ENCODE data around the gene MCF2L. TPM values are rescaled to one million over a fixed set of nuclear protein-coding genes. Genes with fewer than 3 reads are reported as not detected.
"Not testable (repeated sequence)": the region's sequence is repeated elsewhere in the genome, so short reads cannot be mapped to it uniquely, and the experiment has no call there.

Gene MCF2L
- polyA plus RNA-seq (ENCODE audit: insufficient read length in 10 of 10) = 10 to 100 TPM; 18.2 to 31.6 (median 20.6) TPM
- long read RNA-seq, donor 1, partial matches to known transcripts = 6 of 8 reads
- long read RNA-seq, donor 1, other reads (novel, unspliced or antisense) = 0 of 8 reads
- long read RNA-seq, donor 2 = 0 reads
- long read RNA-seq, donor 3 = 0 reads
- long read RNA-seq, donor 4, partial matches to known transcripts = 0 of 1 reads
- long read RNA-seq, donor 4, other reads (novel, unspliced or antisense) = 0 of 1 reads
- long read RNA-seq, donor 5 = 0 reads
- long read RNA-seq, donor 6, partial matches to known transcripts = 5 of 6 reads
- long read RNA-seq, donor 6, other reads (novel, unspliced or antisense) = 0 of 6 reads
- long read RNA-seq, donor 7 = 0 reads
- long read RNA-seq, donor 8 = 0 reads
- long read RNA-seq, donor 9 = 0 reads

- DNase-seq = peak; percentile 38 to 91 (median 71)
These were observed at the start of gene MCF2L for GRCh38 chr13:112968910-112969691. TSS of gene MCF2L (plus strand) at chr13:112969214. CDS start at chr13:112969380, 166 bp downstream.

- DNase-seq = no peak
These were observed 45.1 kb upstream of the MCF2L start for GRCh38 chr13:112923962-112924361.

GRCh38 chr13:112924365-112924764, 44.6 kb upstream of the MCF2L start:
- no peak for DNase-seq

DNA sequence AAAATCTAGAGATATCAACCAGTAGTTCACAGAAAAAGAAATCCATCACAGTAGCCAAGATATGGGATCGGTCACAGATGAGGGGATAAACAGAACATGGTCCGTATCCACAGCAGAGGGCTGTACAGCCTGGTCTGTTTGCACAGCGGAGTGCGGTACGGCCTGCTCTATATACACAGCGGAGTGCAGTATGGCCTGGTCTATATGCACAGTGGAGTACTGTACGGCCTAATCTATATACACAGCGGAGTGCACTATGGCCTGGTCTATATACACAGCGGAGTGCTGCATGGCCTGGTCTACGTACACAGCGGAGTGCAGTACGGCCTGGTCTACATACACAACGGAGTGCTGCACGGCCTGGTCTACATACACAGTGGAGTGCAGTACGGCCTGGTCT, 43.0 kb upstream of the MCF2L start:
- no peak for DNase-seq

GRCh38 chr13:112926993-112927392, 42.0 kb upstream of the MCF2L start:
- DNase-seq = no peak

- DNase-seq = peak in 1 of 3 donors; percentile 79
These were observed 40.7 kb upstream of the MCF2L start for GRCh38 chr13:112928020-112928971.

- DNase-seq = peak; percentile 24 to 76 (median 58)
These were observed 39.8 kb upstream of the MCF2L start for GRCh38 chr13:112928972-112929782.

DNA sequence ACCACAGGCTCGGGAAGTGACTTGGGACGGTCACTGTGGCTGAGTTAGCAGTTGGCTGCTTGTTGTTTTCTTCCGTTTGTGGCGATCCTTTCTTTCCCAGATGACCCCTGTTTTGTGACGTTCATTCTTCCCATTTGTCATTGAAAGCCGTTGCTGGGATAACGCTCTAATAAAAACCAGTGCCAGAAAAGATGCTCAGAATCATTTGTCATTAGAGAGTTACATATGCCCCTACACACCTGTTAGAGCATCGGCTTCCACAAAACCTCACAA, 39.3 kb upstream of the MCF2L start:
- no peak for DNase-seq

DNA sequence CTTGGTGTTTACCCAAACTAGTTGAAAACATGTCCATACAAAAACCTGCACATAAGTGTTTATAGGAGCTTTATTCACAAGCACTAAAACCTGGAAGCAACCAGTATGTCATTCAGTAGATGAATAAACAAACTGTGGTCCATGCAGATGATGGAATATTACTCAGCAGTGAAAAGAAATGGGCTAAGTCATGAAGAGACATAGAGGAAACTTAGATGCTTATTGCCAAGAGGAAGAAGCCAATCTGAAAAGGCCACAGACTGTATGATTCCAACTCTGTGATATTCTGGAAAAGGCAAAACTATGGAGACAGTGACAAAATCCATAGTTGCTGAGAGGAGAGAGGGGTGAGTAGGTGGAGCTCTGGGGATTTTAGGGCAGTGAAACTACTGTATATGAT, 38.8 kb upstream of the MCF2L start:
- DNase-seq = no peak

DNA sequence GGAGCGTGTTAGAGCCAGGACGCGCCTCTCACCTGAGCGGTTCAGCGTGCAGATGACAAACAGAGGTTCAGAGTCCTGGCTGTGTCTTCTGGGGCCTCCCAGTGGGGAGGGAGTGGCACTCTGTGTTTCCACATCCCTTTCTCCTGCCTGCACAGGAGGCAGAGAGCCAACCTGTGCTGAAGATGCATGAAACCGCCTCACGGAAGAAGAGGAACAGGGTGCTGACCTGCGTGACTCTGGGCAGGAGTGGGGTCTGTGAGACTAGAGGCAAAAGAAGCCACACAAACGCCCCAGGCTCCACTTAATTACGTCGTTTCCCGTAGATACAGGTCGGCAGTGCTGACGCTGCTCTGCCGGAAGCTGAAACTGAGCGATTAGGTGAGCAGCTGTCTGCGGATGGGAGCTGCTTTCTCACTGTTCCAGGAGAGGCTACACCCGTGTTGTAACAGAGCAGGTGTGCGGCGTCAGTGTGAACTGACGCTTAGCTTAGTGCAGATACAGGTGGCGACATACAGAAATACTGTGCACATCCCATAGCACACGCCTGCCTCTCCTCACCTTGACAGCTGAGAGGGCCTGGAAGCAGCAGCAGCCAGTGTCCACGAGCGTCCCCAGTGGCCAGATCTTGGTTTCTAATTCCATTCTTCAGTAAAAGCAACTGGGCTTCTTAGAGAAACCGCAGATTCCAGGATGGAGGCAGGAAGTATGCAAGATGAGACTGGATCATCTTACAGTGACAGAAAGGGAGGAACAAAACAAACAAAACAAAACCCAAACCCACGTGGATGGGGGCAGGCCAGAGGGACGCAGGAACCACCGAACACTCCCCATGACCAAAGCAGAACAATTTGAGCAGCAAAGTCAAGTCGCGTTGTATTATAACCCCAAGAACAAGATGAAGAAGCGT, 37.7 kb upstream of the MCF2L start:
- DNase-seq = peak; percentile 45 to 90 (median 73)

DNA sequence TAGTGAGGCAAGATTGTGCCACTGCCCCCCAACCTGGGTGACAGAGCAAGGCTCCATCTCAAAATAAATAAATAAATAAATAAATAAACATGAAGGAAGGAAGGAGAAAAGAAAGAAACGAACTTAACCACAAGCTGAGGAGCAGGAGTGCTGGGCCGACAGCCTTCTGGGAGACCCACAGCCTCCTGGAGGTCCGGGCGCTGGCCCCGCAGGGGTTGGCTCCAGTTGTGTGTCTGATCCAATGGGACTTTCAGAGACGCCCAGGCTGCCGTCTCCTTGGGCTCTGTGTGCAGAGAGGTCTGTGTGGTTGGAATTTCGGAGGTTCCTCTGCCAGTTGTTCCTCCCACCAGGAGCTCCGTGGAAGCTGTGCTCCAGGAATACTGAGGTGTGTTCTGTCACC, 36.0 kb upstream of the MCF2L start:
- no peak for DNase-seq

- no peak for DNase-seq
These were observed 35.4 kb upstream of the MCF2L start for GRCh38 chr13:112933649-112934048.

DNA sequence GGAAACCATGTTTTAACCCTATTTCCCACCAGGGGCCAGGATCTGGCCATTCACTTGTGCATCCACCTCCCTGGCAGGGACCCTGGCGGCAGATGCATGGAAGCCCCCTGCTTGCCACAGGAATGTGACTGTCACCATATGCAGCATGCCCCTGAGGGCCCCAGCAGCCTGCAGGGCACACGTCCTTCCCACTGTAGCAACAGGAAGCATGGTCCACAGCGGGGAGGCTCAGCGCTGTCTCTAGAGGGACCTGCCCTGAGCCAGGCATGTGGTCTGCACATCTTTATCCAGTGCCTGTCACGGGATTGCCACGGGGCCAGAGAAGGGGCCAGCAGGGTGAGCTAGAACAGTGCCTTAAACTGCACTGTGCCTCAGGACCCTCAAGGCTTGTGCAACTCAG, 34.9 kb upstream of the MCF2L start:
- DNase-seq = no peak

DNA sequence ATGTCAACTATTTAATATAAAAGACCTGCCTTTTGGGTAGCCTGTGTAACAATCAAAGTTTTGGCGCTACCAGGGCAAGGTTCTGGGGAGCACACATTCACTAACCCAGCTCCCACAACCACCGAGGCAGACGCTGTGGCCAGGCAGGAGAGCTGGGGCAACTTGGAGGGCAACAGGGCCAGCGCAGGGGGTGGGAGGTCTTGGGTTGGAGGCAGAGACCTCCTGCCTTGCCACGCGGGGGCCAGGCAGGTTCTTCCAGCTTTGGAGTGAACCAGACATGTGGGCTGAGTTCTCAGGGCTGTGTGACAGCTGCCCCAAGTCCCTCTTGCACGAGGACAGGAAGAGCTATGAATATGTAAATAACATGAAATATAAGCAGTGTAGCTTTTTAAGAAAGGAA, 30.3 kb upstream of the MCF2L start:
- DNase-seq = no peak

DNA sequence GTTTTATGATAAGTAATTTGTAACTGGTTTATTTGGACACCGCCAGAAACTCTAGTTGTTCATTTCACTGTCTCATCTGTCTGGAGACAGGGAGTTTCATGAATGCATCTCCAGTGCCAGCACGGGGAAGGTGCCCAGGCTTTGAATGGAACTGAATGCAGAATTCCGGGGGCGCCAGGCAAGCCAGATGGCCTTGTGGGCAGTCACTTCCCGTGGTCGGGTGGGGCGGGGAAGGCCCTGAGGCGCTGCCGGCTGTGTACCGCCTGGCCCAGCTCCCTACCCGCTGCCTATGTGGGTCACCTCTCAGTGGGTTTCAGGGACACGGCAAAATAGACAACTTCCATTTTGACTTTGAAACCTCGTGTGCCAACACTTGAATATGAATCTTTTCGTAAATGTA, 28.8 kb upstream of the MCF2L start:
- DNase-seq = peak in 1 of 3 donors; percentile 28

- DNase-seq = no peak
These were observed 27.7 kb upstream of the MCF2L start for GRCh38 chr13:112941349-112941748.

DNA sequence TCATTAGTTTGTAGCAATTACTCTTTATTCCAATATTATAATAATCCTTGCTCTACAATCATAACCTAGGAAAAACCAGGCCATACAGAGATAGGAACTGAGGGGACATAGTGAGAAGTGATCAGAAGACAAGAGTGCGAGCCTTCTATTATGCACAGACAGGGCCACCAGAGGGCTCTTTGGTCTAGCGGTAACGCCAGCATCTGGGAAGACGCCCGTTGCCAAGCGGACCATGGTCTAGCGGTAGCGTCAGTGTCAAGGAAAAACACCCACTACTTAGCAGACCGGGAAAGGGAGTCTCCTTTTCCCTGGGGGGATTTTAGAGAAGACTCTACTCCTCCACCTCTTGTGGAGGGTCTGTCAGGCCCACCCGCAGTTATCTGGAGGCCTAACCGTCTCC, 27.2 kb upstream of the MCF2L start:
- not testable (repeated sequence) for DNase-seq

DNA sequence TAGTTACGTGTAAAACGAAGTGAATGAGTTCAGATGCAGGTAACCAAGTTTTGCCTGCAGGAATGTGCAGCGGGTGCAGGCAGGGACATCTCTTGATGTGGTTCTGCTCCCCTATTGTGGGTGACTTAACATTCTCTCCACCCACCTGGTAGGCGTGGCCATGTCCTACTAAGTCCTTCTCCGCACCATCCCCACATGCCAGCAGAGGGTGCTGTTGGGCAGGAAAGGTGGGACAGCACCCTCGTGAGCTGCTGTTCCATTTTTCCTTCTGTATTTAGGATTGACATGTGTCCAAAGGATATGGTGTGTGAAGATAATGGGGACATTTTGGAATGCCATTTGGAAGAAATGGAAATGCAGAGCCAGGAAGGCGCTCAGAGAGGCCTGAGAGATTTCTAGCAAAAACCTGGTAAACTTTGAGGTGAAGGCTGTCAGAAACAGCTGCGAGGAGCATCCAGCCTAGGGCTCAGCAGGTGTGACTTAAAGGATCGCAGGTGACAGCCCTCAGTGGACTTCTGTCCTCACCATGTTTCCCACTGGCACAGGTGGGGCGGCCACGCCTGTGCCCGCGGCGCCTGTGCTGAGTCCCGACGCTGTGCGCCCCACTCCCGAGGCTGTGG, 26.2 kb upstream of the MCF2L start:
- peak; percentile 96 to 98 (median 97) for DNase-seq

- peak; percentile 22 to 89 (median 62) for DNase-seq
These were observed 25.5 kb upstream of the MCF2L start for GRCh38 chr13:112943309-112944125.
